NCI-H226 (cell line): Measurements from ENCODE around the gene AOX1.
"Not testable (repeated sequence)": the region's sequence is repeated elsewhere in the genome, so short reads cannot be mapped to it uniquely, and the experiment has no call there.

Experiments
- DNase-seq: peaks from one replicate; pipeline ENCODE4 v3.0.0-alpha.2; 2015

The AOX1 gene

DNA sequence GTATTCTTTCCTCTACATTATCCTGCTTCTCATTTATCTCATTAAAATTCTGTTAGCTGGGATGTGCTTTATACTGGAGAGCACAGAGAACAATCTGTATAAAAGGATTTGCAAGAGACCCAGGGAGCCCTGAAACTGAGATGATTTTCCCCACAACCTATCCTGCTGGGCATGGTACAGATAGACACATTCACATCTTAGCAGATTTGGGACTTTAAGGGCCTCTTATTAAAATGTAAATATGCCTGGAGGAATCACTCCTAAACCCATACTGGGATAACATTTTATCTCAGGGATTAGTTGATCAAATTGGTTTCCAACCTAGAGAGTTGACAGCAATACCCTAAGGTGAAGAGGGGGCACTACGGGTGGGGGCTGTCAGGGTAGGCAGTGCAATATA lies 45.5 kb downstream of the AOX1 start:
- DNase-seq: no peak

DNA sequence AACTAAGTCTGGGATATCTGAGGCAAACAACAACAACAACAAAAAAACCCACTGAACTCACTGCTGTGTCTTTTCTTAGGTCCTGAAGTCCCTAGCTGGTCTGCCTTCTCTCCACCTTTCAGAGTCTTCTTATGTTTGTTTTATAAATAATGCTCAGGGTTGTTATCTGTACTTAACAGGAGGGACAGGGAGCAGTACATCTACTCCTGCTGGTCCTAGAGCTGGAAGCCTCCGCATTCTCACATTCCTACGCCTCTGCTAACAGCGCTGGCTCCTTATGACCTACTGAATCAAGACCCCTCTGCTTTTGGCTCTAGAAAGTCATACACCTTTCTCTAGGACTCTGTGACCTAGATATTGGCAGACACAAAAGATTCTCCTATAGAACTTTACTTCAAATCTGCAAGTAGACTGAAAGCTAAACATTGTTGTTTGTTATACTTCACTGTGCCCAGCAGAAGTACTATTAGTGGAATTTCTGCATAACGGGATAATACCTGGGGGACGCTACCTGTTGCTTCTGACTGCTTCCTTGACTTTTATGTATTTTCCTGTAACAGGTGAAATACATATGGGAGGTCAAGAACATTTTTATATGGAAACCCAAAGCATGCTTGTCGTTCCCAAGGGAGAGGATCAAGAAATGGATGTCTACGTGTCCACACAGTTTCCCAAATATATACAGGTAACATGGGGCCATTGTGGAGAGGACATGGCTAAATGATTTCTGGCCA lies 48.6 kb downstream of the AOX1 start:
- no peak for DNase-seq

DNA sequence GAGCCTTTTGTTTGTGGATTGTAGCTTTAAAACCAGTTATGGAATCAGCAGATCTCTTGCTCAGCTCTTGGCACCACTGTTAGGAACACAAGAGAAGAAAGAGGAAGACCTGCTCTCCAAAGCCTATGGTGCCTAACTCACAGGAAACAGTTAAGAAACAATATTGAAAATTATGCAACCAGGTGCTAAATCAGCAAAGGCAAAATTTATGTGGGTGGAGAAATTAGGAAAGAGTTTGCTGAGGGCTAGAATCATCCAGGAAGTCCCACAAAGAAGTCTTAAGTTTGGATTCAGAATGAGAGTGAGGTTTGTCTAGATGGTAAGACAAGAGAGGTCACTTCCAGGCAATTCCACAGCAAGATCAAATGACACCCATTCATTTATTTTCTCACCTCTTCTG lies 49.4 kb downstream of the AOX1 start:
- no peak for DNase-seq

DNA sequence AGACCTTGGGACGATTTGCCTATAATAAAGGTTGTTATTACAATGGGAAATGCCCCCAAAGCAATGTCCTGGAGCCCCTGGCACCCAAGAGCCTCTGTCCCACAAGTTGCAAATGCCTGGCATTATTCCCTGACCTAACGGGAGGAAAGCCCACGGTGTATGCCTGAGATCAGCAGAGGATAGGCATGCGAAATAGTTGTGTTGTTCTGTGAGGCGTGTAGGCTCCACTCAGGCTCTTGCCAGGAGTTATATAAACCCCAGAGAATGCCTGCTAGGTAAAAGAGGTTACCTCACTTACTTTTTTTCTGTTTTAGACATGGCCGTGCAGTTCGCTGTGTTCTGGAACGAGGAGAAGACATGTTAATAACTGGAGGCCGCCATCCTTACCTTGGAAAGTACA lies 52.1 kb downstream of the AOX1 start:
- no peak for DNase-seq

DNA sequence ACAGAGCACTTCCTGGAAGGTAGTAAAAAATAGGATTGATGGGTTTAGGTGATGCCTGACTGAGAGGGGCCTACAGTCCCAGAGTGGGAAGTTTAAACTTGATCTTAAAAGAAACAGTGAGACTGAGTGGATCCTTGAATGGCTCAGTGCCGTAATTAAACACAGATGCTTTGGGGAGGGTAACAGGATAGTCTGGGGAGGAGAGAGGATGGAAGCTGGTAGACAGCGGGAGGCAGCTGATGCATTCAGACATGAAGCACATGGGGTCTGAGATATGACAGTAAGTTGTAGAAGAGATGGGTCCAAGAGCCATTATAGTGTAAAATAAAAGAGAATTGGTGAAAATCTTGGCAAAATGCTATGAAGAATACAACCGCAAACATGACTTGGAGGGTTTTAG lies 54.4 kb downstream of the AOX1 start:
- no peak for DNase-seq

DNA sequence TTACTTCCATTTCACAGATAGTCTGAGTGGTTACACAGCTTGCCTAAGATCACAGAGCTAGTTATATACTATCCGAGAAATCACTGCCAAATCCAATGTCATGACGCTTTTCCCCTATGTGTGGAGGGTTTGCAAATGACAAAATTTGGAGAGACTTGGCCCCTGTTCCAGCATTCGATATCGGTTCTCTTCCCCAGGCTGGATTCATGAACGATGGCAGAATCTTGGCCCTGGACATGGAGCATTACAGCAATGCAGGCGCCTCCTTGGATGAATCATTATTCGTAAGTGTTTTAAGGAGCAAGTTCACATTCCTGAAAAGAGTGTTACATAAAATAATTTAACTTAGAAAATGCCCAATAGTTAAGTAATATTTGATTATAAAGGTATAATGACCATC lies 55.1 kb downstream of the AOX1 start:
- DNase-seq: no peak

DNA sequence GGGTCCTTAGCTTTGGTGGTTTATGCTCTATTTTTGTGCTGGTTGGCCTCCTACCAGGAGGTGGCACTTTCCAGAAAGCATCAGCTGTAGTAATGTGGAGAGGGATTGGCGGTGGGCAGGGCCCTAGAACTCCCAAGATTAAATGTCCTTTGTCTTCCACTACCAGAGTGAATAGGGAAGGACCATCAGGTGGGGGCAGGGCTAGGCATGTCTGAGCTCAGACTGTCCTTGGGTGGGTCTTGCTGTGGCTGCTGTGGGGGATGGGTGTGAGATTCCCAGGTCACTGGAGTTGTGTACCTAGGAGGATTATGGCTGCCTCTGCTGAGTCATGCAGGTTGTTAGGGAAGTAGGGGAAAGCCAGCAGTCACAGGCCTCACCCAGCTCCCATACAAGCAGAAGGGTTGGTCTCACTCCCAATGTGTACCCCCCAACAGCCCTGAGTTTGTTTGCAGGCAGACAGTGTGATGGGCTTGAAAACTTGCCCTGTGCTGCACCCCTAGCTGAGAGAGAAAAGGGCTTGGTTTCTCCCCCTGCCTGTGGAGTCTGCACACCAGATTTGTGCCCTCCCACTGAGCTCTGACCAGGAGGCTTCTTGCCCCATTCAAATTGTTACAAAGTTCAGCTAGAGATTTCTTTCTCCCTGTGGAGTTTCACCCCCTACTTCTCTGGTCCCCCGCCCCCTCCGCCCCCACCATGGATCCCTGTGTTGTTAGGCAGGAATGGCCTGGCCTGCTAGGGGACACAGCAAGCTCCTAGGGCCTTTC lies 62.9 kb downstream of the AOX1 start:
- DNase-seq: not testable (repeated sequence)

DNA sequence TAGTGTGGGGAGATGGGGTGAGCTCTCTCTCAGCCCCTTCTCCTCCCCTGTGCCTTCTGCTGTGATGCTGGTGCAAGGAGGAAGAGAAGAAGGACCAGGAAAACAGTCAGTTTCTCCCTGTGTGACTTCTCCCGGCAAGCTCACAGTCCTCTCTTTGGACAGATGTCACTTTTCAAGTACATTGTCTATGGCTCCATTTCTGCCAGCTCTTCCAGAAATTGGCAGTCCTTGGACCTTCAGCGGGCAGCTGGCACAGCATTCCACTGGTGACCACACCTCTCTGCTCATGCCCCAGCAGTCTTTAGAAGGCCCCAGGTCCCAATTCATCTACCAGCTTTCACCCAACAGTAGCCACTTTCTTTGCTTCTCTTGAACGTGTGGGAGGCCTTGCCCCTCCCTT lies 63.9 kb downstream of the AOX1 start:
- DNase-seq: no peak

DNA sequence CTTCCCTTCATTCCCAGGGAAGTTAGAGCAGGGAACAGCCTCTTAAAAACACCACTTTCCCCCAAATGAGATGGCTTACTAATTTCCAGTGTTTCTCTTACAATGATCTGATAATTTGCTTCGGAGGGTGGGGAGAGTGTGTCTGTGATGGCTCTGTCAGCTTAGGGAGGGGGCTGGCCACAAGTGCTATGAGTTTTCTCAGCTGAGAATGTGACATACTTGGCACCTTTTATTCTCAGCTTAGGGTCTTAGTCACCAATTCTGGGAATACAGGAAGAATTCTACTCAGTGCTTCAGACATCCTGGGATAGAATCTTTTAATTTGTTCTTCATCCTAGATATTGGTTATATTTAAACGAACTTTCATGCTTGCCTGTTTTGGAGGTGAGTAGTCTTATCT lies 64.4 kb downstream of the AOX1 start:
- no peak for DNase-seq

DNA sequence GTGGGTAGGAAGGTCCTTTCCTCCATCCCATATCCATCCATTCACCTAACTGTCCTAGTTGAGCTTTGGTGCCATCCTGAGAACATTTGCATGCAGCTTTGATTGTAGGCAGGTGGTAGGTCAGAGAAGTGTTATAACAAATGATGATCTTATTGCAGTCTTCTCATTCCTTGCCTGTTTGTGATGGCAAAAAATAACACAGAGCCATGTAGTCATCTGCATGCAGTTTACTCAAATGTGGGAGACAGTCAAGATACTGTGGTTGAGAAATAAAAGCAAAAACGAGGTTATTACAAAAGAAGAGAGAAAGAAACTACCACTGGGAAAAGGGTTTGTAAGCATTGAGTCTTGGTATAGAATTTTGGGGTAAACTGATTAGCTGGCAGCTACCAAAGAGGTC lies 66.3 kb downstream of the AOX1 start:
- no peak for DNase-seq

DNA sequence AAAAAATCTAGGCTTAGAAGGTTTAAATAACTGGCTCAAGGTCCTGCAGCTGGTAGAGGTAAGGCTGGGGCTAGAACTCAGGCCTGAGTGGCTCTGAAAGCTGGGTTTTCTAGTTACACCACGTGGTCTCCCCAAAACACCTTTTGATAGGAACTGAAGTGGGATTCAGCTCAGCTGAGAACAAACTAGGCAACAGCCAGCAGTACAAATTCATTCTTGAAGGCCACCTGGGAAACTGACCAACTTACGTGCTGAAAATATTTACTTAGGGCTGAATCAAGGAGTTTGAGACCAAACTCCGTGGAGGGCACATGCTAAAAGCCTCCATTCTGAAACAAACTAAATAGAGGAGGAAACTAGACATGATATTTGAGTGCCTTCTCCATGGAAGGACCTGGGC lies 67.2 kb downstream of the AOX1 start:
- DNase-seq: no peak

DNA sequence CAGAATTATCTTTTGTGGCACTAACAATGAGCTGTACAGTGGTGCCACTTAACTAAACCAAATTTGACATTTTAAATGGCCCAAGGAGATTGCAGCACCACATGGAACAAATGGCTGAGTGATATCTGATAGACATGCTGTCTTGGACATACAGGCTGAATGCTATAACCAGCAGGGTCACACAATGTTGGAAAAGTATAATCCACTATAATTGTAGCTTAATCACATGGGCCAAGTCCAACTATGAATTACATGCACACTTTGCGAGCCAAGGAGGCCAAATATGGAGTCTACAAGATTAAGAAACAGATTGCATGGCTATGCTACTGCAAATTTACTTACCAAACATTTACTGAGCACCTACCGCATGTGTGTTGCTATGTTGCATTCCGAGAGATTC lies 69.0 kb downstream of the AOX1 start:
- DNase-seq: no peak

DNA sequence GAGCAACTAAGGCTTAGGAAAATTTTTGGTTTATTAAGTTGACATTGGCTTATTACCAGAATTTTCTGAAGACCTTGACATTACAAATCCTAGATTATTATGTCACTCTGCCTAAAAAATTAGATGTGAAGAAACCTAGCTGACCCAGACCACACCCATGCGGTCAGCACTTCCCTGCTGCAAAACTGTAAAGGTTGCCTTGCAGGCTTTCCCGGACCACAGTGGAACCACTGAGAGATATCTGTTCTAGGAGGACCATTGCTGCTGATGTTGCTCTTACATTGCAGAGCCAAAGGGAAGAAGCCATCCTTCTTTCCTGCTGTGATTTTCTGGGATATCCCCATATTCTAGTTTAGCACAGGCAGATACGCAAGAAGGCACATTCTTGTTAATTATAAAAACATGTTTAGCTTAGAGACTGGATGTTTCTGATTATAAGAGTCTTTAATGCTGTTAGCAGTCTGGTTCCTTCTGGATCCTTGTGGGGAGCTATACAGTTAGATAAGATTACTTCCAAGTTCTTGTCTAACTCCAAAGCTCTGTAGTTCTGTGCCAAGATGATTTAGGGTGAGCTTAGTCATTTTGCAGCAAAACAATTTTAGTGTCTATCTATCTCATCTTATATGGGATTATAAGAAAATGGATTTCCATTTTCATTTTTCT lies 70.2 kb downstream of the AOX1 start:
- no peak for DNase-seq

DNA sequence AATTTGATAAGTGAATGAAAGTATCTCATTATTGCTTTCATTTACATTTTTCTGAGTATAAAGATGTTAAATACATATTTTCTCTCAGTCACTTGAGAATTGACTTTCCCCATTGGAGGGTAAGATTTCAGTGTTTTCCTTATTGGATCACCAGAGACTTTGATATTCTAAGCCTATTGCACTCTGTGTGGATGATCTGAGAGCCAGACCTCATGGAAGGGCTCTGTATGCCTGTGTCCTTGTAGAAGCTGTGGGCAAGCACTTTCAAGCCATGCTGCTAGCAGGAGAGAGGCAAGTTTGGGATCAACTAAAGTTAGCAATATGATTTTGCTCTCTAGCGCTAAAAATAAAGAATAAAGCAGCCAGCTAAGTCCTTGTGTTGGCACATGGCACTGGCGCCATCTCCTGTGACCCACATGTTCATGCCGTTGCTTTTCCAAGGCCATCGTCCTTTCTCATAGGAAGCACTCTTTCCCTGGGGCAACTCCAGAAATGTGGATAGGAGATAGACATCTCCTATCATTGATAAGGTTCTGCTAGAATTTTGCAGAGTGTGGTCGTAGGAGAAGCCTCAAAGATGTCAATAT lies 72.6 kb downstream of the AOX1 start:
- no peak for DNase-seq

DNA sequence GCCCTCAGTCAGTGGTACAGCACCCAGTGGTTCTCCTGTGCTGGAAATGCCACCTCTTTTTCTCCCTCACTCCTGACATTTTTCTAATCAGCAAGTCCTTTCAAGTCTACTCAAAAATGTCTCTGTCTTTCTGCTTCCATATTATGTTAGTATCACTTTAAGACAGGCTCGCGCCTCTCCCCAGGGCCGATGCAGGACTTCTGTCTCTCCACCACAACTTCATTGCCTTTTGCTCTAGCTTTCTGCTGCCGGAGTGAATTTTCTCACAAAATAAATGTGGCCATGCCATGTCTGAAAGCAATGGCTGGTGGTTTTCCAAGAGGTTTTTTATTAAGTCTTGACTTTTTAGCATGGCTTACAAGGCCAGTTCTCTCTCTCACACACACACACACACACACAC lies 73.6 kb downstream of the AOX1 start:
- DNase-seq: no peak

DNA sequence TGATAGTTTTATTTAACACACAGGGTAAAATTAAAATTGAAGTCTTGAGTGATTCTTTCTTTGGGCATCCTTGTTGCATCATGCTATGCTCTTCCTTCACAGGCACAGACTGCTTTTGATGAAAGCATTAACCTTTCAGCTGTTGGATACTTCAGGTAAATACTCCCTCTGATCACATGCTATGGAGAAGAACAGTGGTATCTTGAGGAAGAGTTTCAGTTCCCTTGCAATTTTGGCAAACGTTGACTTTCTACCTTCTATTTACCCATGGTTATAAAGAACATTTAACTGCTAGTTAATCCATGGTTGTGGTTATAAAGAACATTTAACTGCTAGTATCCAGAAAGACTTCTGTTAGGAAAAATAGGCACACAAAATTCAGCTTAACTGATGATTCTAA lies 75.7 kb downstream of the AOX1 start:
- no peak for DNase-seq

DNA sequence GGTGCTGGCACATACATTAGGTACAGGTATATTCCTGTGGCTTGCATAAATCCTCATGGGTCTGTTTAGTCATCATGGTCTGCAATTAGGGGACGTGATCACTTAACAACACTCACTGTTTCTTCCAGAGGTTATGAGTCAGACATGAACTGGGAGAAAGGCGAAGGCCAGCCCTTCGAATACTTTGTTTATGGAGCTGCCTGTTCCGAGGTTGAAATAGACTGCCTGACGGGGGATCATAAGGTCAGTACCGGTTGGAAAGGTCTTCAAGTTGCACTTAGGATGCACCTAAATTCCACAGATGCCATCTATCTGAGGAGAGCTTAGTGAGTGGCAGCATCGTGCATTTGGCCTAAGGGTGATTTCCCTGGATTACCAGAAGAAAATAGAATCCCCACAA lies 76.9 kb downstream of the AOX1 start:
- peak; percentile 73 for DNase-seq

DNA sequence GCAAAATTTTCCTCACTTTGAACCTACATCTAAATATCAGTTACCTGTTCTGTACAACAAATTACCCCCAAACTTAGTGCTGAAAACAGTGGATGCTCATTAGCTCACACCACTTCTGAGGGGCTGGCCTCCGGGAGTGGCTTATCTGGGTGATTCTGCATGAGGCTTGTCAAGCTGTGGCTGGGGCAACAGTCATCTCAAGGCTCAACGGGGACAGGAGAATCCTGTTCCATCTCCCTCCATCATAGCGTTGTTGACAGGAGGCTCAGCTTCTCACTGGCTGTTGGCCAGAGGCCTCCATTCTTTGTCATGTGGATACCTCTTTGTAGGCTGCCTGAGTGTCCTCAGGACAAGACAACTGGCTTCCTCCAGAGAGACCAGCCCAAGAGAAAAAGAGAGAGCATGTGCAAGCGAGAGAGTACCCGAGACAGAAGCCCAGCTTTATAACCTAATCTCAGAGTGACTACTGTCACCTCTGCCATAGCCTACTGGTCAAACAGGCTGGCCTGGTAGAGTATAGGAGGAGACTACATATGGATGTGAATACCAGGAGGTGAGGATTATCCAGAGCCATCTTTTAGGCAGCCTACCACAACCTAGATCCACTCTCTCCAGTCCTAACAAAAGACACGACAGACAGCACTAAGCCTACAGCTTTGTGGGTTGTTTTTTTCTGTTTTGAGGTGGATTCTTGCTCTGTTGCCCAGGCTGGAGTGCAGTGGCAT lies 79.1 kb downstream of the AOX1 start:
- DNase-seq: no peak

DNA sequence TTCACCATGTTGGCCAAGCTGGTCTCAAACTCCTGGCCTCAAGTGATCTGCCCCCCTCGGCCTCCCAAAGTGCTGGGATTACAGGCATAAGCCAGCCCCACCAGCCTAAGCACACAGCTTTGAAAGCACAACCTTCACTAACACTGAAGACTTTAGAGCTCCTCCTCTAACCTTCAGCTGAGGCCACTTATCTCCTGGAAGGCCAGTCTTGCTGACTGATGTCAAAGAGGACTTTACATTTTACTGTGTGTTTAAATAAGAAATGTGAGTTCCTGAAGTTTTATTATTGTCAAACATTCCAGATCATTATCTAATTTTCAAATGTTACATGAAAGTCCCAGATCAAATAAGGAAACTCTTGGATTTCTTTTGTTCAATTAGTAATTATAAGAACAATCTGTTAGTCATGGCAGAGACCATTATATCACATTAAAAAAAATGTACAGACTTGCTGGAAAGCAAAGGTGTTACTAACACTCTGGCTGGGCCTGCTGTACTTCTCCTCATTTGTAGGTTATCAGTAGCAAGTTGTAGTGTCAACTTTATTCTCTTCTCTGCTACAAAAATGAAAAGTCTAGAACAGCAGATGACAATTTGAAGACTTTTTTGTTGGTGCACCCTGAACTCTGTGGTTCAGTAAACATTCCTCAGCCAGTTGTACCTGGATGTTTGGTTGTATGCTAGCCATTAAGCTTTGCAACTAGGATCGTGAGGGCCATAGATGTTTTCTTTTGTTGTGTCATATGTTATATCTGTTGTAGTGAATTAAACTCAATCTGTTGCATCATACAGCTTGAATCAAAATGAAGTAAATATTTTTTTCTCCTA lies 80.0 kb downstream of the AOX1 start:
- no peak for DNase-seq

DNA sequence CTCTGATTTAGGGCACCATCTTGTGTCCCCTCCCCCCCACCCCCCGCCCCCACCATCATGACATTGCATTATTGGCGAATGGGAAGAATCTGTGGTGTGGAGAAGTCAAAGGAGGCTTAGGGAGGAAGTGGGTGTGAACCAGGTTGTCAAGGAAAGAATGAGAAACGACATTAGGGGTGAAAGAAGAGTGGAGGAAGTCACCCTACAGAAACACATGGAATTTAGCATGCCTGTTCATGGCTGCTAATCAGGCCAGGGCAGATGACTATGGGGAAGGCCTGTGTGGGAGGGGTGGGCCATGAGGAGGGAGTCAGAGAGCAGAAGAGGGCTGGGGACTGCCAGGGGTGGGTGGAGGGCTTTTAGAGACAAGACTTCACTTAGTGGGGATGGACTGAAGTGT lies 81.6 kb downstream of the AOX1 start:
- peak; percentile 13 for DNase-seq

DNA sequence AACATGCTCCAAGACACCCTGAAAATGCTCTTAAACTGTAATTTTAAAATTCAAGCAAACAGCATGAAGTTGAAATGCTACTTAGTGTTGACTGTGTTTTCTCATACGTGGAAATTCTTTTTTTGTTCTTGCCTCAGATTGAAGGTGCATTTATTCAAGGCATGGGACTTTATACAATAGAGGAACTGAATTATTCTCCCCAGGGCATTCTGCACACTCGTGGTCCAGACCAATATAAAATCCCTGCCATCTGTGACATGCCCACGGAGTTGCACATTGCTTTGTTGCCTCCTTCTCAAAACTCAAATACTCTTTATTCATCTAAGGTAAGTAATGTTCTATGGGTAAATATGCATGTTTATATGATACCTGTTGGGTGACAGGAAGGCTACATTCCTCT lies 82.7 kb downstream of the AOX1 start:
- no peak for DNase-seq

DNA sequence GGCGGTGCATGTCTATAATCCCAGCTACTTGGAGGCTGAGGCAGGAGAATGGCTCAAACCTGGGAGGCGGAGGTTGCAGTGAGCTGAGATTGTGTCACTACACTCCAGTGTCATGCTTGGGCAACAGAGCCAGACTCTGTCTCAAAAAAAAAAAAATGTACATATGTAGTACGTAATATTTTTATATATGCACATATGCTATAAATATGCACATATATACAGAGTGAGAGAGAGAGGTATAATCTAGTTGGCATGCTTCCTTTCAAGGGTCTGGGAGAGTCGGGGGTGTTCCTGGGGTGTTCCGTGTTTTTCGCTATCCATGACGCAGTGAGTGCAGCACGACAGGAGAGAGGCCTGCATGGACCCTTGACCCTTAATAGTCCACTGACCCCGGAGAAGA lies 83.5 kb downstream of the AOX1 start:
- DNase-seq: no peak
